ENCODE results near the gene RABL3.

The RABL3 gene

GRCh38 chr3:120752230-120752629 lies 9.9 kb upstream of the RABL3 start:
- Histone ChIP-seq H3K4me3 (ENCODE audit: low read length, poor library complexity, severe bottlenecking) (peak overlapping the region; percentile 3), H3K27me3 (ENCODE audit: insufficient read depth, low read length, poor library complexity, severe bottlenecking) (no peaks in the 10 kb centered on the region), H2AFZ (ENCODE audit: low read length) (no peak overlapping the region), H3K9me2 (replicated peaks; ENCODE audit: low read depth, low read length) (no peaks in the 10 kb centered on the region), H3K36me3 (ENCODE audit: insufficient read depth, low read length) (peaks cover 23% of the 10 kb centered on the region; the same call in 1 of the 2 replicates), H3K4me1 (ENCODE audit: insufficient read depth, low read length, poor library complexity, severe bottlenecking) (peaks cover 11% of the 10 kb centered on the region), H3K9ac (ENCODE audit: low read depth, low read length, poor library complexity, severe bottlenecking) (no peak overlapping the region), H4K20me1 (ENCODE audit: insufficient read depth, low read length, poor library complexity, severe bottlenecking) (no peaks in the 10 kb centered on the region), H3K9me3 (ENCODE audit: insufficient read depth, low read depth, low read length) (no peaks in the 10 kb centered on the region), H3K4me2 (ENCODE audit: low read depth, low read length, poor library complexity, severe bottlenecking) (peak overlapping the region; percentile 23), H3F3A (ENCODE audit: low read depth) (no peaks in the 10 kb centered on the region), H3K79me2 (ENCODE audit: insufficient read depth, low read length) (peaks cover 25% of the 10 kb centered on the region)
- TF ChIP-seq EZH2phosphoT487 (IDR thresholded peaks at IDR 0.05; ENCODE audit: borderline replicate concordance) (no peak), CTCF (conservative IDR thresholded peaks at IDR 0.05; ENCODE audit: low read length) (no peak)

DNA sequence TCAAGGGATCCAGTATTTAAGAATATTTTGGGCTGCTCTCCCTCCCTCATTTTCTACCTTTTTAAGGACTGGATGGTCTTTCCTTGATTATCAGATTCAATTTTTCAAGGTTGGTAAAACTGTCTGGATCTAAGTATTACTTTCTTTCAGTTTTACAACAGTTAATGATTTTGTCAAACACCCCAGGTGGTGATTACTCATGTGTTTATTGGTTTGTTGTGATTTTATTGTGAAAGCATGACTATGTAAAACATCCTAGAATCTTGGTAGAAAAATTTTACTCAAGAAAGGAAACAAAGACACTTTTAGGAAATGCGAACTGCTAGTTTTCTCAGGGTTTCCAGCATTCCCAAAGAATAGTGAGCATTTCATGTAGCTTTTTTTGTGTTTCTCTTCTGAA lies 7.5 kb upstream of the RABL3 start:
- no peak overlapping the region for H3K9ac ChIP-seq (ENCODE audit: low read depth, low read length, poor library complexity, severe bottlenecking)
- no peak overlapping the region for H2AFZ ChIP-seq (ENCODE audit: low read length)
- H3K4me3 ChIP-seq (ENCODE audit: low read length, poor library complexity, severe bottlenecking), result no peak overlapping the region
- peaks cover 11% of the 10 kb centered on the region for H3K4me1 ChIP-seq (ENCODE audit: insufficient read depth, low read length, poor library complexity, severe bottlenecking)
- H3K36me3 ChIP-seq (ENCODE audit: insufficient read depth, low read length), result peaks cover 16% of the 10 kb centered on the region; the same call in 1 of the 2 replicates
- no peak overlapping the region for H3K4me2 ChIP-seq (ENCODE audit: low read depth, low read length, poor library complexity, severe bottlenecking)
- no peaks in the 10 kb centered on the region for H3K9me3 ChIP-seq (ENCODE audit: insufficient read depth, low read depth, low read length)
- no peaks in the 10 kb centered on the region for H3F3A ChIP-seq (ENCODE audit: low read depth)
- no peaks in the 10 kb centered on the region for H4K20me1 ChIP-seq (ENCODE audit: insufficient read depth, low read length, poor library complexity, severe bottlenecking)
- H3K9me2 ChIP-seq (replicated peaks; ENCODE audit: low read depth, low read length), result no peaks in the 10 kb centered on the region
- no peaks in the 10 kb centered on the region for H3K27me3 ChIP-seq (ENCODE audit: insufficient read depth, low read length, poor library complexity, severe bottlenecking)
- H3K79me2 ChIP-seq (ENCODE audit: insufficient read depth, low read length), result peaks cover 37% of the 10 kb centered on the region
- TF ChIP-seq CTCF (conservative IDR thresholded peaks at IDR 0.05; ENCODE audit: low read length) (no peak), EZH2phosphoT487 (IDR thresholded peaks at IDR 0.05; ENCODE audit: borderline replicate concordance) (no peak)

DNA sequence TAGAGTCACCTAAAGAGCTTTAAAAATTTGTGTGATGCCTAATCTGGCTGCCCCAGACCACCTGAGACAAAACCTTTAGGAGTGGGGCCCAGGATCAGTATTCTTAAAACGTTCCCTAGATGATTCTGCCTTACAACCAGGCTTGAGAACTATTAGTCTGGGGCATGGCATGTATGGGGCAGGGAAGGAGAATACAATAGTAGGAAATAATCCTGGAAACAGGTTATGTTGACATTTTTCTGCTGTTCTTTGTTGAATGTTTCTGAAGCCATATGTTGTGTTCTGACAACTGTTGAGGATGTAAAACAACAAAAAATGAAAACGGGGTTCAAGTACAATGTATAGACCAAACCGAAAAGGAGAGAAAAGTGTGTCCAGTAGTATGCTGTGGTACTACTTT lies 3.1 kb upstream of the RABL3 start:
- no peak overlapping the region for H2AFZ ChIP-seq (ENCODE audit: low read length)
- H3K4me3 ChIP-seq (ENCODE audit: low read length, poor library complexity, severe bottlenecking), result no peak overlapping the region
- H3K79me2 ChIP-seq (ENCODE audit: insufficient read depth, low read length), result peaks cover 45% of the 10 kb centered on the region
- H3K36me3 ChIP-seq (ENCODE audit: insufficient read depth, low read length), result peaks cover 3% of the 10 kb centered on the region; the same call in 1 of the 2 replicates
- no peak for TF ChIP-seq CTCF (conservative IDR thresholded peaks at IDR 0.05; ENCODE audit: low read length)
- no peak for TF ChIP-seq EZH2phosphoT487 (IDR thresholded peaks at IDR 0.05; ENCODE audit: borderline replicate concordance)
- H3K9me2 ChIP-seq (replicated peaks; ENCODE audit: low read depth, low read length), result no peaks in the 10 kb centered on the region
- H3K4me2 ChIP-seq (ENCODE audit: low read depth, low read length, poor library complexity, severe bottlenecking), result peak overlapping the region; percentile 88
- no peaks in the 10 kb centered on the region for H3K9me3 ChIP-seq (ENCODE audit: insufficient read depth, low read depth, low read length)
- H3F3A ChIP-seq (ENCODE audit: low read depth), result no peaks in the 10 kb centered on the region
- H4K20me1 ChIP-seq (ENCODE audit: insufficient read depth, low read length, poor library complexity, severe bottlenecking), result peaks cover 6% of the 10 kb centered on the region
- H3K27me3 ChIP-seq (ENCODE audit: insufficient read depth, low read length, poor library complexity, severe bottlenecking), result no peaks in the 10 kb centered on the region
- H3K9ac ChIP-seq (ENCODE audit: low read depth, low read length, poor library complexity, severe bottlenecking), result no peak overlapping the region
- H3K4me1 ChIP-seq (ENCODE audit: insufficient read depth, low read length, poor library complexity, severe bottlenecking), result peaks cover 22% of the 10 kb centered on the region
